Posterior cingulate gyrus (tissue), 11 donors: ENCODE data around the gene SEPHS2.

Experiments used
- DNase-seq, 10 donors: peaks; one replicate each; pipeline versions ENCODE4 v3.0.0 to v3.0.0-alpha.2; 2020 to 2021; ENCODE audit warnings: mixed read lengths in 3 of 10
- intact Hi-C: fragments of 100-400 bp; cut with DNase I; formaldehyde crosslinking; loops from one replicate; pipeline ENCODE4 v1.15.1; 2023

SEPHS2 gene

GRCh38 chr16:30438835-30439234, 6.8 kb downstream of the SEPHS2 start:
- intact Hi-C loops: loop anchor here (5.0 kb wide), 1 partner anchor 313 kb away; no protein-coding TSS in a partner anchor
- no peak for DNase-seq

- no peak for DNase-seq
- intact Hi-C loops: loop anchor here (5.0 kb wide), 1 partner anchor 315 kb away; no protein-coding TSS in a partner anchor
Measured at GRCh38 chr16:30437511-30438046, 8.1 kb downstream of the SEPHS2 start.

- no peak for DNase-seq
- intact Hi-C loops: loop anchor here (5.0 kb wide), 1 partner anchor 317 kb away; no protein-coding TSS in a partner anchor
Measured at GRCh38 chr16:30434852-30435251, 10.8 kb downstream of the SEPHS2 start.

GRCh38 chr16:30430428-30430970, 15.2 kb downstream of the SEPHS2 start:
- intact Hi-C loops: no loop called here
- no peak for DNase-seq

- peak; percentile 87 to 99 (median 94) for DNase-seq
- intact Hi-C loops: no loop called here
Measured at GRCh38 chr16:30429678-30430427, 15.8 kb downstream of the SEPHS2 start, which contains the start of gene DCTPP1. TSS of gene DCTPP1 (minus strand) at chr16:30430030. CDS start at chr16:30429980, 50 bp downstream.

GRCh38 chr16:30429418-30429677, 16.3 kb downstream of the SEPHS2 start:
- DNase-seq: no peak
- intact Hi-C loops: no loop called here

- DNase-seq: no peak
- intact Hi-C loops: no loop called here
Measured at GRCh38 chr16:30428055-30428454, 17.6 kb downstream of the SEPHS2 start.

- intact Hi-C loops: no loop called here
- DNase-seq: no peak
Measured at GRCh38 chr16:30421010-30421409, 24.7 kb downstream of the SEPHS2 start.

GRCh38 chr16:30418350-30419181, 27.1 kb downstream of the SEPHS2 start:
- peak in 3 of 10 donors; percentile 32 to 92 (median 73) for DNase-seq
- intact Hi-C loops: no loop called here

- intact Hi-C loops: no loop called here
- DNase-seq: peak; percentile 60 to 97 (median 73)
Measured at GRCh38 chr16:30417529-30418349, 27.9 kb downstream of the SEPHS2 start.

GRCh38 chr16:30416624-30417528, 28.8 kb downstream of the SEPHS2 start:
- intact Hi-C loops: no loop called here
- no peak for DNase-seq

- intact Hi-C loops: no loop called here
- no peak for DNase-seq
Measured at GRCh38 chr16:30416047-30416603, 29.5 kb downstream of the SEPHS2 start.

- intact Hi-C loops: no loop called here
- no peak for DNase-seq
Measured at GRCh38 chr16:30414159-30414558, 31.5 kb downstream of the SEPHS2 start.

- intact Hi-C loops: no loop called here
- DNase-seq: no peak
Measured at GRCh38 chr16:30413112-30413806, 32.4 kb downstream of the SEPHS2 start.

- intact Hi-C loops: loop anchor here (2.0 to 5.0 kb wide), 2 partner anchors 19 to 42 kb away; no protein-coding TSS in a partner anchor
- DNase-seq: peak; percentile 83 to 98 (median 94)
Measured at GRCh38 chr16:30409125-30410060, 36.3 kb downstream of the SEPHS2 start.

GRCh38 chr16:30407804-30408534, 37.7 kb downstream of the SEPHS2 start:
- DNase-seq: peak in 2 of 10 donors; percentile 30 to 85
- intact Hi-C loops: loop anchor here (1.0 to 5.0 kb wide), 2 partner anchors 13 to 41 kb away; partner anchors contain the start of gene ZNF48
